ENCODE results near the gene GPER1.

Gene GPER1

DNA sequence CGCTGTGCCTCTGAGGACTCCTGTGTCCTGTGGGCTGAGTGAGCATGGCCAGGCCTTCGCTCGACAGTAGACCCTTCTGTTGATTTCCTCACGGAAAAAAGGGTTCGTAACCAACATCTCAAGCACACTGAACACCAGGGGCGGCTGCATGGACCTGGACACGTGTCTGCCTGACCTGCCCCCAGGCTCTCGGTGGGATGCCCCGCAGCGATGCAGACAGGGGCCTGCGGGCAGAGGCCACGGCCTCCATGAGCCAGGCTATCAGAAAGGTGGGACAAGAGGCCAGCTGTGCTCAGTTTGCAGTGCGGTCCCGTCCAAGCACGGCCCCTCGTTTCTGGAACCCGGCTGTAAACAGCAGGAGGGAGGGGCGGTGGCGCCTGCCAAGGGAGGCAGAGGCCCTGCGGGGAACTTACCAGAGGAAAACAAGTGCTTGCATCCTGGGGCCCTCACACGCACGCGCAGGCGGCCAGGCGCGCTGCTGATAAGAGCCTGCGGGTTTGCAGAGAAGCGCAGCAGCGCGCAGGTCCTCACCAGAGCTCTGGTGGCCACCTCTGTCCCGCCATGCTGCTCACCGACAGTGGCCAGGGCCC is 33.0 kb upstream of the GPER1 start:
- no peak overlapping the region for H3K4me3 ChIP-seq (ENCODE audit: low read depth, low read length)
- TF ChIP-seq, protein P1, sequence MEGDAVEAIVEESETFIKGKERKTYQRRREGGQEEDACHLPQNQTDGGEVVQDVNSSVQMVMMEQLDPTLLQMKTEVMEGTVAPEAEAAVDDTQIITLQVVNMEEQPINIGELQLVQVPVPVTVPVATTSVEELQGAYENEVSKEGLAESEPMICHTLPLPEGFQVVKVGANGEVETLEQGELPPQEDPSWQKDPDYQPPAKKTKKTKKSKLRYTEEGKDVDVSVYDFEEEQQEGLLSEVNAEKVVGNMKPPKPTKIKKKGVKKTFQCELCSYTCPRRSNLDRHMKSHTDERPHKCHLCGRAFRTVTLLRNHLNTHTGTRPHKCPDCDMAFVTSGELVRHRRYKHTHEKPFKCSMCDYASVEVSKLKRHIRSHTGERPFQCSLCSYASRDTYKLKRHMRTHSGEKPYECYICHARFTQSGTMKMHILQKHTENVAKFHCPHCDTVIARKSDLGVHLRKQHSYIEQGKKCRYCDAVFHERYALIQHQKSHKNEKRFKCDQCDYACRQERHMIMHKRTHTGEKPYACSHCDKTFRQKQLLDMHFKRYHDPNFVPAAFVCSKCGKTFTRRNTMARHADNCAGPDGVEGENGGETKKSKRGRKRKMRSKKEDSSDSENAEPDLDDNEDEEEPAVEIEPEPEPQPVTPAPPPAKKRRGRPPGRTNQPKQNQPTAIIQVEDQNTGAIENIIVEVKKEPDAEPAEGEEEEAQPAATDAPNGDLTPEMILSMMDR (IDR thresholded peaks at IDR 0.05; ENCODE audit: borderline replicate concordance, insufficient read depth, low read depth, low read length): no peak

DNA sequence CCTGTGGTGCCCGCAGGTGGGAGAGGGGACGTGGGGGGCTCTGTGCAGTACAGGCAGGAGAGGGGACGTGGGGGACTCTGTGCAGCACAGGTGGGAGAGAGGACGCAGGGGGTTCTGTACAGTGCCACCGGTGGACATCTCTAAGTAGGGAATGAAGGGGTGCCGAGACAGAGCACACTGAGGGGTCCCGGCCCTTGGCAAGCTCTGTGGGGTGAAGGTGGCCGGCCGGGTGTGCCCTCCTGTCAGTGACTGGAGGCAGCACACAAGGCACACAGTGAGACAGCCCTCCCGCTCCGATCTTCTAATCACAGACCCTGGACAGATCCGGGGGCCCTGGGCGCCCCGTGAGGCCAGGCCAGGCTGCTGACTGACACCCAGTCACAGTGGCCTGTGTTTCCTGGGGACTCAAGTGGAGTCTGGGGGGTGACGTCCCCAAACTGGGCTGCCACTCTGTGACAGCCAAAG is 32.4 kb upstream of the GPER1 start:
- no peak overlapping the region for H3K4me3 ChIP-seq (ENCODE audit: low read depth, low read length)
- TF ChIP-seq, protein P1 (IDR thresholded peaks at IDR 0.05; ENCODE audit: borderline replicate concordance, insufficient read depth, low read depth, low read length): no peak

DNA sequence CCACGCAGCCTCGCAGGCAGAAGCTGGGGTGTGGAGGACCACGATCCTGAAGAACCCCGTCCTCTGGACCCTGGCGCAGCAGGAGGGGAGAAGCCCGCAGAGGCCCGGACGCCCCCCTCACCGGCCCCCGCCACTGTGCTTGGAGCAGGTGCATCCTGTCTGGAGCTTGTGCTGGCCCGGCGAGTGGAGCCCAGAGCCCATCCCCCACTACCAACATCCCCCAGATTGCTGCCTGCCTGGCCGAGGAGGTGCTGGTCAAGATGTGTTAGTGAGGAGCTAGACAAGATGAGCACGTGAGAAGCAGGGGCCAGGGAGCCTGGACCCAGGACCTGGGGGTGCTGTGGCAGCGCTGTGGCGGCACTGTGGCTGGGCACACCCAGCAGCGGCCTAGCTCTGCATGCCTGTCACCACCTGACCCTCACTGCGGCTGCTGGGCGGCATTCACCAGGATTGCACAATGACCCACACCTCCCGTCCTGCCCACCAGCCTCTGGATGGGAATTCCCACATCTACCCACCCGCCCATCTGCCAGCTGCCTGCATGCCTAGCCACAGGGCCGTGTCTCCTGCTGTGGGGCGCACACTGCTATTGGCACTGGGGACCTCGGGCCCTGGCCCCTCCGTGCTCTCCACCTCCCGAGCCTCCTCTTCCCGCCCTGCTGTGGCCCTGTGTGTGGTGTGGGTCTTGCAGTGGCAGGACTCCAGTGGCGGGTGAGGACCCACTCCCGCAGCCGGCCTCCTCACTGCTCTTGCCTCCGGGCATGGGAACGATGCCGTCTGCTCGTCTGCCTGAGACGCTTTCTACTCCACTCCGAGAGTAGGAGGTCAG is 31.7 kb upstream of the GPER1 start:
- TF ChIP-seq, protein P1 (IDR thresholded peaks at IDR 0.05; ENCODE audit: borderline replicate concordance, insufficient read depth, low read depth, low read length): no peak
- H3K4me3 ChIP-seq (ENCODE audit: low read depth, low read length): no peak overlapping the region

DNA sequence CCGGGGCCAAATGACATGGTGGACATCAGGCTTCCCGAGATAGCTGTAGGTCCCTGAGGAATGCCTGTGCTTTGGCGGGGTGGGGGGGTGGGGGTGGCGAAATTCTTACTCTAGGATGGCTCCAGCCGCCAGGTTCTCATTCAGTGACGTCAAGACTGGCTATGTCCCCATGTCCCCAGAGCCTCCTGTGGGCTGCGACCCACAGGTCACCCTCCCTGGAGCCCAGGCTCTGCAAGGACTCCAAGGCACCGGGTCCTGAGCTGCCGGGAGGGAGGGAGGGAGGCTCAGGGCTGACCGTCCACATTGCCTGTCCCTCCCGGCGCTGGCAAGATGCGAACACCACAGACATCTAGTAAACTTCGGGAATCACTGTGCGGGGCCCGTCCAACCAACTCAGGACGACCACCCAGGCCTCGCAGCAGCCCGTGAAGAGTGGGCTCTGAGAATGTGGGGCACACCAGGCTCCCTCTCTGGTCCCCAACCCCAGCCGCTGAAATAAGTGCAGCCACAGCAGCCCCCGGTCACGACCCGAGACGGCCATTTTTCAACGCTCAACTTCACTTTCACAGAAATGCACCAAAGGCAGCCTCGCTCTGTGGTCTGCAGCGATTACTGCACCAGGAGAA is 31.0 kb upstream of the GPER1 start:
- H3K4me3 ChIP-seq (ENCODE audit: low read depth, low read length): no peak overlapping the region
- TF ChIP-seq, protein P1 (IDR thresholded peaks at IDR 0.05; ENCODE audit: borderline replicate concordance, insufficient read depth, low read depth, low read length): no peak

DNA sequence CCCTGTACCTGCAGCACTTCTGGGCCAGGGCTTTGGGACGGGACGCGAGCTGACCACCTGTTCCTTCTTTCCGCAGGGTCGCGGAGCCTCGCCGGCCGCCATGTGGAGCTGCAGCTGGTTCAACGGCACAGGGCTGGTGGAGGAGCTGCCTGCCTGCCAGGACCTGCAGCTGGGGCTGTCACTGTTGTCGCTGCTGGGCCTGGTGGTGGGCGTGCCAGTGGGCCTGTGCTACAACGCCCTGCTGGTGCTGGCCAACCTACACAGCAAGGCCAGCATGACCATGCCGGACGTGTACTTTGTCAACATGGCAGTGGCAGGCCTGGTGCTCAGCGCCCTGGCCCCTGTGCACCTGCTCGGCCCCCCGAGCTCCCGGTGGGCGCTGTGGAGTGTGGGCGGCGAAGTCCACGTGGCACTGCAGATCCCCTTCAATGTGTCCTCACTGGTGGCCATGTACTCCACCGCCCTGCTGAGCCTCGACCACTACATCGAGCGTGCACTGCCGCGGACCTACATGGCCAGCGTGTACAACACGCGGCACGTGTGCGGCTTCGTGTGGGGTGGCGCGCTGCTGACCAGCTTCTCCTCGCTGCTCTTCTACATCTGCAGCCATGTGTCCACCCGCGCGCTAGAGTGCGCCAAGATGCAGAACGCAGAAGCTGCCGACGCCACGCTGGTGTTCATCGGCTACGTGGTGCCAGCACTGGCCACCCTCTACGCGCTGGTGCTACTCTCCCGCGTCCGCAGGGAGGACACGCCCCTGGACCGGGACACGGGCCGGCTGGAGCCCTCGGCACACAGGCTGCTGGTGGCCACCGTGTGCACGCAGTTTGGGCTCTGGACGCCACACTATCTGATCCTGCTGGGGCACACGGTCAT is 30.3 kb upstream of the GPER1 start:
- TF ChIP-seq, protein P1 (IDR thresholded peaks at IDR 0.05; ENCODE audit: borderline replicate concordance, insufficient read depth, low read depth, low read length): no peak

DNA sequence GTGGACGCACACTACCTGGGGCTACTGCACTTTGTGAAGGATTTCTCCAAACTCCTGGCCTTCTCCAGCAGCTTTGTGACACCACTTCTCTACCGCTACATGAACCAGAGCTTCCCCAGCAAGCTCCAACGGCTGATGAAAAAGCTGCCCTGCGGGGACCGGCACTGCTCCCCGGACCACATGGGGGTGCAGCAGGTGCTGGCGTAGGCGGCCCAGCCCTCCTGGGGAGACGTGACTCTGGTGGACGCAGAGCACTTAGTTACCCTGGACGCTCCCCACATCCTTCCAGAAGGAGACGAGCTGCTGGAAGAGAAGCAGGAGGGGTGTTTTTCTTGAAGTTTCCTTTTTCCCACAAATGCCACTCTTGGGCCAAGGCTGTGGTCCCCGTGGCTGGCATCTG is 29.6 kb upstream of the GPER1 start:
- H3K4me3 ChIP-seq (ENCODE audit: low read depth, low read length): no peak overlapping the region
- TF ChIP-seq, protein P1 (IDR thresholded peaks at IDR 0.05; ENCODE audit: borderline replicate concordance, insufficient read depth, low read depth, low read length): no peak

More for the DNA sequence above, 30.3 kb upstream of the GPER1 start:
- no peak overlapping the region for H3K4me3 ChIP-seq (ENCODE audit: low read depth, low read length)

Measured in GM12875 (cell line).